ENCODE measurements around the gene THSD7B.

Gene THSD7B

DNA sequence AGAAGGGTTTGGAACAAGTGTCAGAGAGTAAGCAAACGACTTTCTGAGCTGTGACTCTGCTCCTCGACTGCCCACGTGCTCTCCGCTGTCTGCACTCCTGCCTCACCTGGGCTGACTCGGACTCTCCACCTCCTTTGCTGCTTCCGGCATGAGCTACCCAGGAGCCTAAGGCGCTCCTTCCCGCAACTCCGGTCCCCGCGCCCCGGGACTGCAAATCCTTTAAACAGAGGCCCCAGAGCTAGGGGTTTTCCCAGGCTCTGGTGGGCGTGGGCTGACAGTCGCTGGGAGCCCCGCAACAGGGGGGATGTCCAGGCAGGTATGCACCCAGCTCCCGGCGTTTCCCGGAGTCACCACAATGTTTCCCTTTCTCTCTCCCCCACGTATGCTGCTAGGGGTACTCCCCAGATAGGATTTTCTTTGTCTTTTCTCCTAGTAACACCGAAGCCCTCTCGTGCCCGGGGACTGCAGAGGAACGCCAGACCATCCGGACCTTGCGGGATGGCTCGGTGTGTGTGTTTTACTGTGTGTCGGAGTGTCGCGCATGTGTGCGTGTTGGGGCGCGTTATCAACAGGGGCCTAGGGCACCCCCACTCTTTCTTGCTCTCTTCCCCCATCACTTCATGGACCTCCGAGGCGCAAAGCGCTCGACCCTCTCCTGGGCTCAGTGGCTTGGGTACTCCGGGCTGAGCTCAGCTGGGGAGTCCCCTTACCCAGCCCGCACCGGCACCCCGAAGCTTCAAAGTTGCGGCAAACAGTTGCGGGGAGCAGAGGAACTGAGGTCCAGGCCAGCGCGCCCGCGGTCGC, 691 bp upstream of the THSD7B start:
- H3K27ac ChIP-seq, result no peak overlapping the region
- H3K9me3 ChIP-seq (ENCODE audit: control insufficient read depth, low read length), result no peaks in the 10 kb centered on the region
- H3K4me1 ChIP-seq, result no peaks in the 10 kb centered on the region
- no peak overlapping the region for H2AFZ ChIP-seq
- peak overlapping the region; percentile 92 for H3K4me2 ChIP-seq (ENCODE audit: low read length)
- TF ChIP-seq, protein P1, sequence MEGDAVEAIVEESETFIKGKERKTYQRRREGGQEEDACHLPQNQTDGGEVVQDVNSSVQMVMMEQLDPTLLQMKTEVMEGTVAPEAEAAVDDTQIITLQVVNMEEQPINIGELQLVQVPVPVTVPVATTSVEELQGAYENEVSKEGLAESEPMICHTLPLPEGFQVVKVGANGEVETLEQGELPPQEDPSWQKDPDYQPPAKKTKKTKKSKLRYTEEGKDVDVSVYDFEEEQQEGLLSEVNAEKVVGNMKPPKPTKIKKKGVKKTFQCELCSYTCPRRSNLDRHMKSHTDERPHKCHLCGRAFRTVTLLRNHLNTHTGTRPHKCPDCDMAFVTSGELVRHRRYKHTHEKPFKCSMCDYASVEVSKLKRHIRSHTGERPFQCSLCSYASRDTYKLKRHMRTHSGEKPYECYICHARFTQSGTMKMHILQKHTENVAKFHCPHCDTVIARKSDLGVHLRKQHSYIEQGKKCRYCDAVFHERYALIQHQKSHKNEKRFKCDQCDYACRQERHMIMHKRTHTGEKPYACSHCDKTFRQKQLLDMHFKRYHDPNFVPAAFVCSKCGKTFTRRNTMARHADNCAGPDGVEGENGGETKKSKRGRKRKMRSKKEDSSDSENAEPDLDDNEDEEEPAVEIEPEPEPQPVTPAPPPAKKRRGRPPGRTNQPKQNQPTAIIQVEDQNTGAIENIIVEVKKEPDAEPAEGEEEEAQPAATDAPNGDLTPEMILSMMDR (IDR thresholded peaks at IDR 0.05), result no peak
- H3K36me3 ChIP-seq (ENCODE audit: control insufficient read depth, insufficient read depth, low read length), result no peaks in the 10 kb centered on the region
- H3K4me3 ChIP-seq (ENCODE audit: low read depth, low read length), result peak overlapping the region; percentile 47
- H3K79me2 ChIP-seq, result no peaks in the 10 kb centered on the region
- H3K9ac ChIP-seq, result no peak overlapping the region
- no peaks in the 10 kb centered on the region for H3K27me3 ChIP-seq (ENCODE audit: control insufficient read depth, insufficient read depth, low read length)

DNA sequence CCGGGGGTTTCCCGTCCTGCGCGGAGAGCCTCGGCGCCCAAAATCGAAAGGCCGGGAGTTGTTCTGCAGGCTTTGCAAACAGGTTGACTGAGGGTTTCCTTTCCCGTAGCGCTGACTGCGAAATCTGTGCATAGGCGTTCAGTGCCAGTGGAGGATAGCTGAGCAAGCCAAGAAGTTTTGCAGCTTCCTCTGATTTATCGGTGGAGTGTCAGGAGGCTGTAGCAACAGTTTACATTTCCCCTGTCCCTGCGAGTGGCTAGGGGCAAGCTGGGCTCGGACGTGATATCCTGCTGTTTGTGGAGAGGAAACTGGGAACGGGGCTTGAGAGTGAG, 694 bp downstream of the THSD7B start:
- Histone ChIP-seq H2AFZ (peak overlapping the region; percentile 17), H3K9ac (no peak overlapping the region), H3K9me3 (ENCODE audit: control insufficient read depth, low read length) (no peaks in the 10 kb centered on the region), H3K4me1 (no peaks in the 10 kb centered on the region), H3K4me2 (ENCODE audit: low read length) (peak overlapping the region; percentile 92), H3K79me2 (no peaks in the 10 kb centered on the region), H3K27me3 (ENCODE audit: control insufficient read depth, insufficient read depth, low read length) (no peaks in the 10 kb centered on the region), H3K36me3 (ENCODE audit: control insufficient read depth, insufficient read depth, low read length) (no peaks in the 10 kb centered on the region), H3K4me3 (ENCODE audit: low read depth, low read length) (peak overlapping the region; percentile 41), H3K27ac (no peak overlapping the region)
- TF ChIP-seq, protein P1 (IDR thresholded peaks at IDR 0.05), result no peak

DNA sequence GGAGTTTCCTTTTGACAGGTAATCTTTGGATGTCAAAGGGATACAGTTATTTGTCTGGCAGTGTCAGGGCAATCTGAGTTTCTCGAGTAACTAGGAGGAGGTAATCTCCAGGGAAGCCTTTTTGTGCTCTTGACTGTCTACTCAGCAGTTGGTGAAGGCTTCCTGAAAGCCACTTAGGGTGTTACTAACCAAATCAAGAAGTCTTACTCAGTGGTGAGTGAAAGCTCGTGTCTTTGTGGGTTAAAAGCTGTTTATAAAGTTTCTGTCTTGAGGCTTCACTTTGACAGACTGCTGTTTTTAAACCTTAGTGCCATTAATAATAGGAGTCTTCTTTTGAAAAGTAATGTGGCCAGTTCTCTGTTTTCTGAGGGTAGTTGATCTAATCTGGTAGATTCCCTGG, 1.7 kb downstream of the THSD7B start:
- no peak overlapping the region for H3K4me2 ChIP-seq (ENCODE audit: low read length)
- no peaks in the 10 kb centered on the region for H3K79me2 ChIP-seq
- no peak overlapping the region for H2AFZ ChIP-seq
- H3K27me3 ChIP-seq (ENCODE audit: control insufficient read depth, insufficient read depth, low read length), result no peaks in the 10 kb centered on the region
- H3K9me3 ChIP-seq (ENCODE audit: control insufficient read depth, low read length), result no peaks in the 10 kb centered on the region
- no peak overlapping the region for H3K4me3 ChIP-seq (ENCODE audit: low read depth, low read length)
- no peaks in the 10 kb centered on the region for H3K36me3 ChIP-seq (ENCODE audit: control insufficient read depth, insufficient read depth, low read length)
- no peaks in the 10 kb centered on the region for H3K4me1 ChIP-seq
- no peak overlapping the region for H3K9ac ChIP-seq
- TF ChIP-seq, protein P1 (IDR thresholded peaks at IDR 0.05), result no peak
- H3K27ac ChIP-seq, result no peak overlapping the region

DNA sequence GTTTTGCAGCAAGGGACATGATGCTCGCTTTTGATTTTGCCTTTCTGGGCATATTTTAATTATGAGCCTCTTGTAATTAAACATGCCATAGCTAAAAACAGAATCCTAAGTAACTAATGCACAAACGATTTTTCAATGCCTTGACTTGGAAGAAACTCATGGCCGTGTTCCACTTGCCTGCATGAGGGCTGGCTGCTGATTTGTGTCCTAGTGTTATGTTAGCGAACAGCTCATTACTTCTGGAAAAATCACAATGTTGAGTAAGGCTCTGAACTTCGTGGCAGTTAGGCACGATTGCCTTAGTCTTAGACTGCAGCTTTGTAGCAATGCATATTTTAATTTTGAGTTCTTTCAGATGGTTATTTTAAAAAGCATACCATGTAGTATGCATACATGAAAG, 4.5 kb downstream of the THSD7B start:
- Histone ChIP-seq H3K36me3 (ENCODE audit: control insufficient read depth, insufficient read depth, low read length) (no peaks in the 10 kb centered on the region), H2AFZ (no peak overlapping the region), H3K4me1 (no peaks in the 10 kb centered on the region), H3K9ac (no peak overlapping the region), H3K4me3 (ENCODE audit: low read depth, low read length) (no peak overlapping the region), H3K4me2 (ENCODE audit: low read length) (no peak overlapping the region), H3K27me3 (ENCODE audit: control insufficient read depth, insufficient read depth, low read length) (no peaks in the 10 kb centered on the region), H3K79me2 (no peaks in the 10 kb centered on the region), H3K9me3 (ENCODE audit: control insufficient read depth, low read length) (no peaks in the 10 kb centered on the region), H3K27ac (no peak overlapping the region)
- TF ChIP-seq, protein P1 (IDR thresholded peaks at IDR 0.05), result no peak

DNA sequence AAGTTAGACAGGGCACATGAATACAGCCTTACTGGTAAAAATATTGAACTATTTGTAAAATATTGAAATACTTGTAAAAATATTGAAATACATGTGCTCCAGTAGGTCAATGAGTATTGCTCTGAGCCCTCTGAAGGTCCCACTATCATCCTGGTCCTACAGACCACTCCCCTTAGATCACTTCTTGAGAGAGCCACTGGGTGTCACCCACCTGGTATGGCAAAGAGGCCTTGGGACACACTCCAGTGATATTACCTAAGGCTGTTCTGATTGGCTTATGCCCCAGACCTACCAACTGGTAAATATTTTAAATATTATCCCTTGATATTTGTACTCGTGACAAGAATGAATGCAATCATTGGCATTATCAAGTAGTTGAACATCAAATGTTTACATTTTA, 5.0 kb downstream of the THSD7B start:
- Histone ChIP-seq H2AFZ (no peak overlapping the region), H3K4me2 (ENCODE audit: low read length) (no peak overlapping the region), H3K9ac (no peak overlapping the region), H3K27ac (no peak overlapping the region), H3K27me3 (ENCODE audit: control insufficient read depth, insufficient read depth, low read length) (no peaks in the 10 kb centered on the region), H3K4me1 (no peaks in the 10 kb centered on the region), H3K9me3 (ENCODE audit: control insufficient read depth, low read length) (no peaks in the 10 kb centered on the region), H3K79me2 (no peaks in the 10 kb centered on the region), H3K36me3 (ENCODE audit: control insufficient read depth, insufficient read depth, low read length) (no peaks in the 10 kb centered on the region), H3K4me3 (ENCODE audit: low read depth, low read length) (no peak overlapping the region)
- TF ChIP-seq, protein P1 (IDR thresholded peaks at IDR 0.05), result no peak
